Kidney epithelial cell (primary cell): ENCODE data around the gene AKR1B1. TPM values are rescaled to one million over a fixed set of nuclear protein-coding genes. Genes with fewer than 3 reads are reported as not detected.

Experiments used
- DNase-seq: peaks from one replicate; pipeline ENCODE4 v3.0.0-alpha.2; 2010; ENCODE audit warnings: low read depth
- H3K27me3 ChIP-seq: 2 replicates; pipeline ENCODE4 v1.6.0; 2011; ENCODE audit warnings: low read length; ENCODE audit not compliant: control insufficient read depth, insufficient read depth
- H3K36me3 ChIP-seq: 2 replicates; pipeline ENCODE4 v1.5.1; 2011; ENCODE audit warnings: low read length; ENCODE audit not compliant: control insufficient read depth, insufficient read depth
- H3K4me3 ChIP-seq: 2 replicates; pipeline ENCODE4 v1.5.1; 2011; ENCODE audit warnings: low read depth, mild to moderate bottlenecking, control low read depth, low read length
- CTCF ChIP-seq: IDR thresholded peaks from 2 replicates; pipeline ENCODE4 v1.5.1; 2011; ENCODE audit warnings: mild to moderate bottlenecking, moderate library complexity, low read length, control low read depth, inconsistent platforms; ENCODE audit not compliant: insufficient read depth, poor library complexity, severe bottlenecking
- total RNA-seq: library from RNA; depleted of rRNA; stranded (reverse); fragments of >200 nt; gene quantifications from 2 replicates; pipeline ENCODE4 v1.2.3, GENCODE V29; 2015

The AKR1B1 gene
- total RNA-seq, 1 donor from 2014 or later, result 80.0 TPM

DNA sequence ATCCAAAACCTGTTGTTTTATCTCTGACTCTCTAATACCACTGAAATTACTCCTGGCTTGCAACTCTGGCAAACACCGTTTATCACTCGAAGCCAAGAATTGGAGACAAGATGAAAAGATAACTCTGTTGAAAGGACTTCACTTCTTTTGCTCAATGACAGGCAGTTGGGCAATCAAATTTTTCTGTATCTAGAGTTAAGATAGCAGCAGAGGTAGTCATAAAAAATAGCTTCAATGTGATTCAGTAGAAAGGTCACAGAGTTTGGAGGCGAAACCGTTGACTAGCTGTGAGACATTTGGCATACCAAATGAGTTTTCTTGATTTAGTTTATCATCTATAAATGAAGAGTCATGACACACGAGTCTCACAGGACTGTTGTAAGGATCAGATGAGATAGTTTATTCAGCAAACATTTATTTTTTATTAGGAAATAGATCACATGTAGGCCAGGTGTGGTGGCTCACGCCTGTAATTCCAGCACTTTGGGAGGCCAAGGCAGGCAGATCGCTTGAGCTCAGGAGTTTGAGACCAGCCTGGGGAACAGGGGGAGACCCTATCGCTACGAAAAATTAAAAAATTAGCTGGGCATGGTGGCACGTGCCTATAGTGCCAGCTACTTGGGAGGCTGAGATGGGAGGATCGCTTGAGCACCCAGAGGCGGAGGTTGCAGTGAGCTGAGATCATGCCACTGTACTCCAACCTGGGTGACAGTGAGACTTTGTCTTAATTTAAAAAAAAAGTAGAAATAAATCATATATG lies 23.6 kb downstream of the AKR1B1 start:
- Histone ChIP-seq H3K27me3 (no peaks in the 10 kb centered on the region), H3K4me3 (no peak overlapping the region), H3K36me3 (no peaks in the 10 kb centered on the region)
- DNase-seq, result no peak
- no peak for TF ChIP-seq CTCF

DNA sequence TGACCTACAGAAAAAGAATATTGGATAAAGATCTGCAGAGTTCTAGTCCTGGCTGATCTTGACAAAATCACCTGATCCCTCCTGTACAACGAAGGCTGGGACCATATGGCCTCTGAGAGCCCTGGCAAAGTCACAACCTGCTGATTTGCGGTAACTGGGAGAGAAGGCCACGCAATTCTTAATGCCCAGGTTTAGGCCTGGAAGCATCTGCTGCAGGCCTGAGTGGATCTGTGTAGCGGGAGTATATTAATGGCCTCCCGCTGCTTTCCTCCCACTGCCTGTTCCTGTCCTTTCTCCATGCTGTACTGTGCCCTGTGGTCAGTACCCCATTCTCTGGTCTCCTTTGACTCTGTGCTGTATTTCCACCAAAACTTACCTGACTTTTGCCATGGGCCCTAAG lies 24.2 kb downstream of the AKR1B1 start:
- Histone ChIP-seq H3K27me3 (no peaks in the 10 kb centered on the region), H3K4me3 (no peak overlapping the region), H3K36me3 (no peaks in the 10 kb centered on the region)
- TF ChIP-seq CTCF, result no peak
- no peak for DNase-seq

- no peak for TF ChIP-seq CTCF
- H3K4me3 ChIP-seq, result no peak overlapping the region
- no peaks in the 10 kb centered on the region for H3K36me3 ChIP-seq
- DNase-seq, result no peak
- no peaks in the 10 kb centered on the region for H3K27me3 ChIP-seq
Measured at GRCh38 chr7:134433430-134433829, 25.5 kb downstream of the AKR1B1 start.

DNA sequence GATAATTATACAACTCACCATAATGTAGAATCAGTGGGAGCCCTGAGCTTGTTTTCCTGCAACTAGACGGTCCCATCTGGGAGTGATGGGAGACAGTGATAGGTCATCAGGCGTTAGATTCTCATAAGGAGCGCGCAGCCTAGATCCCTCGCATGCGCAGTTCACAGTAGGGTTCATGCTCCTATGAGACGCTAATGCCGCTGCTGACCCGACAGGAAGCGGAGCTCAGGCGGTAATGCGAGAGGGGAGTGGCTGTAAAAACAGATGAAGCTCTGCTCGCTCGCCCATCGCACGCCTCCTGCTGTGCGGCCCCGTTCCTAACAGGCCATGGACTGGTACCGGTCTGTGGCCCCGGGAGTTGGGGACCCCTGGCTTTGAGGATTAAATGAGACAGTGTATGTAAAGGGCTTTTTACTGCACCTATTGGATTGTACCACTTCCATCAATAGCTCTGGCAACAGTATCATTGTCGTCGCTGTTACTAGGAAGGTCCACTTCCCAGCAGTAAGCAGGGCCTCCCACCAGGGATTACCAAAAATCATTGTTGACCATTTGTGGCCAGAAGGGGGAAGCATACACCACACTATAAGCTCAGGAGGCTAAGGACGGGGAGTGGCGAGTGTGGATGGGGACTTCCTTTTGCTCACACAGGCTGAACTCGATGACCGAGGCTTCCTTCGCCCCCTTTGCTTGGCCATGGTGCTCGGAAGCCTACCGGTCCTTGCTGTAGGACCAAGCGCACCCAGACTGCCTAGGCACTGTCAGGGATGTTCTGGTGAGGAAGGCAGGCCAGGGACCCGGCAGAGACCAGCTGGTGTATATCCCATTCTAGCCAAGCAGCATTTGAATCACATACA lies 26.4 kb downstream of the AKR1B1 start:
- Histone ChIP-seq H3K27me3 (no peaks in the 10 kb centered on the region), H3K4me3 (peak overlapping the region; percentile 21), H3K36me3 (no peaks in the 10 kb centered on the region)
- peak; percentile 66 for DNase-seq
- TF ChIP-seq CTCF, result peak; percentile 49

- Histone ChIP-seq H3K4me3 (peak overlapping the region; percentile 21), H3K27me3 (no peaks in the 10 kb centered on the region), H3K36me3 (no peaks in the 10 kb centered on the region)
- no peak for TF ChIP-seq CTCF
- no peak for DNase-seq
Measured at GRCh38 chr7:134431815-134432214, 27.1 kb downstream of the AKR1B1 start.
